Measurements from ENCODE around the gene PCDHGA1. TPM values are rescaled to one million over a fixed set of nuclear protein-coding genes. Genes with fewer than 3 reads are reported as not detected.
"Not testable (repeated sequence)": the region's sequence is repeated elsewhere in the genome, so short reads cannot be mapped to it uniquely, and the experiment has no call there.

The PCDHGA1 gene
- polyA plus RNA-seq, 1 experiment: 2.2 TPM

GRCh38 chr5:141412854-141413539 lies 82.7 kb downstream of the PCDHGA1 start, which contains the start of gene PCDHGA10:
Gene PCDHGA10, plus strand, starts transcription at chr5:141412987. Its CDS starts 189 bp downstream, at chr5:141413176.
- ChIA-PET POLR2A (interaction anchor here (0.9 to 1.8 kb wide), 3 partner anchors 112 to 151 kb away, joined by 3 to 5 read pairs (median 4); no protein-coding TSS in a partner anchor), CTCF (interaction anchor here (0.7 to 5.0 kb wide), 33 partner anchors 8 to 178 kb away, joined by 3 to 178 read pairs (median 4); partner anchors contain the start of genes PCDHGA1, PCDHGA11, PCDHGA12 and PCDHGA4)
- DNase-seq (ENCODE audit: low read depth, low spot score): no peak
- Histone ChIP-seq H3K4me3 (ENCODE audit: low read depth, low read length) (peak within 1 kb of the TSS; percentile 58), H3K27me3 (ENCODE audit: control insufficient read depth, insufficient read depth, low read length) (no peaks in the 10 kb centered on the region), H3K27ac (ENCODE audit: low read depth, low read length) (peak within 1 kb of the TSS; percentile 52), H3K9me3 (ENCODE audit: control insufficient read depth, insufficient read depth, low read length) (peaks cover 62% of the 10 kb centered on the region)
- TF ChIP-seq CTCF (IDR thresholded peaks at IDR 0.05; ENCODE audit: low read depth, low read length): peak; percentile 77

- no peaks in the 10 kb centered on the region for H3K27me3 ChIP-seq (ENCODE audit: control insufficient read depth, insufficient read depth, low read length)
- no peak overlapping the region for H3K27ac ChIP-seq (ENCODE audit: low read depth, low read length)
- POLR2A ChIA-PET: interaction anchor here (0.9 to 1.8 kb wide), 3 partner anchors 111 to 151 kb away, joined by 3 to 5 read pairs (median 4); no protein-coding TSS in a partner anchor
- no peak for TF ChIP-seq CTCF (IDR thresholded peaks at IDR 0.05; ENCODE audit: low read depth, low read length)
- peaks cover 62% of the 10 kb centered on the region for H3K9me3 ChIP-seq (ENCODE audit: control insufficient read depth, insufficient read depth, low read length)
- H3K4me3 ChIP-seq (ENCODE audit: low read depth, low read length): peak overlapping the region; percentile 58
- DNase-seq (ENCODE audit: low read depth, low spot score): no peak
- CTCF ChIA-PET: interaction anchor here (0.7 to 5.0 kb wide), 23 partner anchors 11 to 155 kb away, joined by 3 to 178 read pairs (median 4); partner anchors contain the start of genes PCDHGA12, PCDHGA9, PCDHGB1 and PCDHGB3
Observed at GRCh38 chr5:141413540-141414069, 83.3 kb downstream of the PCDHGA1 start.

GRCh38 chr5:141414548-141415274 lies 84.4 kb downstream of the PCDHGA1 start:
- peaks cover 63% of the 10 kb centered on the region for H3K9me3 ChIP-seq (ENCODE audit: control insufficient read depth, insufficient read depth, low read length)
- H3K27ac ChIP-seq (ENCODE audit: low read depth, low read length); H3K4me3 ChIP-seq (ENCODE audit: low read depth, low read length); H3K27me3 ChIP-seq (ENCODE audit: control insufficient read depth, insufficient read depth, low read length); DNase-seq (ENCODE audit: low read depth, low spot score); POLR2A ChIA-PET: not testable (repeated sequence)
- CTCF ChIA-PET: interaction anchor here (0.9 to 5.0 kb wide), 6 partner anchors 15 to 149 kb away, joined by 3 to 178 read pairs (median 20); partner anchors contain the start of genes PCDHGA12 and PCDHGB3

GRCh38 chr5:141415275-141415618 lies 84.9 kb downstream of the PCDHGA1 start:
- H3K27me3 ChIP-seq (ENCODE audit: control insufficient read depth, insufficient read depth, low read length); H3K27ac ChIP-seq (ENCODE audit: low read depth, low read length); POLR2A ChIA-PET; H3K4me3 ChIP-seq (ENCODE audit: low read depth, low read length); DNase-seq (ENCODE audit: low read depth, low spot score): not testable (repeated sequence)
- CTCF ChIA-PET: interaction anchor here (4.8 to 7.6 kb wide), 2 partner anchors 143 to 148 kb away, joined by 106 to 107 read pairs; no protein-coding TSS in a partner anchor
- peaks cover 61% of the 10 kb centered on the region for H3K9me3 ChIP-seq (ENCODE audit: control insufficient read depth, insufficient read depth, low read length)

GRCh38 chr5:141417494-141418172 lies 87.3 kb downstream of the PCDHGA1 start, which contains the start of gene PCDHGB7:
Gene PCDHGB7, plus strand, starts transcription at chr5:141417677. Its CDS starts 183 bp downstream, at chr5:141417860.
- ChIA-PET CTCF (interaction anchor here (0.5 to 7.6 kb wide), 21 partner anchors 10 to 149 kb away, joined by 3 to 107 read pairs (median 4); partner anchors contain the start of genes PCDHGA1, PCDHGA4, PCDHGA9 and PCDHGB5), POLR2A (interaction anchor here (0.6 kb wide), 1 partner anchor 140 kb away, joined by 3 read pairs; no protein-coding TSS in a partner anchor)
- peaks cover 73% of the 10 kb centered on the region for H3K9me3 ChIP-seq (ENCODE audit: control insufficient read depth, insufficient read depth, low read length)
- not testable (repeated sequence) for H3K27me3 ChIP-seq (ENCODE audit: control insufficient read depth, insufficient read depth, low read length)
- peak within 1 kb of the TSS; percentile 57 for H3K4me3 ChIP-seq (ENCODE audit: low read depth, low read length)
- DNase-seq (ENCODE audit: low read depth, low spot score): peak; percentile 55
- H3K27ac ChIP-seq (ENCODE audit: low read depth, low read length): peak within 1 kb of the TSS; percentile 65
- TF ChIP-seq CTCF (IDR thresholded peaks at IDR 0.05; ENCODE audit: low read depth, low read length): peak; percentile 78

Data from AG04450 (cell line).